HL-60 (cell line): Measurements from ENCODE around the gene SLC25A25.

ENCODE experiments used
- GABPA ChIP-seq: IDR thresholded peaks from 2 replicates; pipeline ENCODE4 v1.6.1; 2012; ENCODE audit warnings: low read depth
- POLR2AphosphoS5 ChIP-seq: IDR thresholded peaks from 2 replicates; pipeline ENCODE4 v1.6.1; 2012; ENCODE audit warnings: low read depth
- REST ChIP-seq: IDR thresholded peaks from 2 replicates; pipeline ENCODE4 v1.6.1; 2012; ENCODE audit warnings: low read depth; ENCODE audit not compliant: insufficient replicate concordance
- SPI1 ChIP-seq: IDR thresholded peaks from 2 replicates; pipeline ENCODE4 v1.6.1; 2012; ENCODE audit warnings: low read depth, mild to moderate bottlenecking, borderline replicate concordance
- TF ChIP-seq, protein P1 (sequence below): IDR thresholded peaks from one replicate; pipeline ENCODE4 v1.5.1; 2011; ENCODE audit warnings: low read length, control low read depth, inconsistent platforms; ENCODE audit not compliant: insufficient read depth

DNA sequence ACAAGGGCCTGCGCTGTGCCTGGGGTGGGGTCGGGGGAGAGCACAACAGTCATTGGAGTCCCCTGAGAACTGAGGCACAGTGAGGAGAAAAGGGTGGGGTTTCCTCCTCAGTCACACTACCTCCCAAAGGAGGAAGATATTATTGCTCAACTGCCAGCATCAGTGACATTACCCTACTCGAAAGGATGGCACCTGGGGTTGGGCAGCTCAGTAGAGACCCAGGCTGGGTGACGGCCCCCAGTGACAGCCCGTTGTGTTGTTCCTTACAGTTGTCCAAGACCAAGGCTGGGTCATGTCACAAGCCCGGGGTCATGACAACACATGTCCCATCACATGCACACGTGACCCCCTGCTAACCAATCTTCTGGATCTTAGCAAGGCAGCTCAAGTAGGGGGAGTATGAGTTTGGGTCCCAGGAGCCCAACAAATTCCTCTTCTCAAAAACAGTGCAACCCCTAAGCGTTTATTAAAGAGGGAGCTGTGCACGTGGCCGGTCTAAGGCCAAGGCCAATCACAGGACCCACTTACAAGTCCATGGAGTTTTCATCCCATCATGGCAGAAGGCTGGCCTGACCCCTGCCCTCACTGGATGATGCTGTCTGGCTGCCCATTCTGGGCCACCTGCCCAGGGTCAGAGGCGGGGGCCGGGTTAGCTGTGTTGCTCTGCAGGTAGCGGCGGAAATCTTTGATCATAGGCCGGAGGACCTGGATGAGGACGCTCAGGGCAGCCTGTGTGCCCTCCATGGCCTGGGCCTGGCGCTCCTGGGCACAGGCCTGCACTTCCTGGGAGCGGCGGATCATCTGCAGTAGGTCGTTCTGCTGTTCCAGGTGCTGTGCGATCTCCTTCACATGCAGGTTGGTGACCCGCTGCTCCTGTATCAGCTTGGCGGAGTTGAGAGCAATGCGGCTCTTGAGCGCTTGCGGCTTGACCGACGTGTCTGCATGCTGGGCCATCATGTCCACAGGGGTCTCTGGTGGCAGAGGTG is 4.9 kb upstream of the SLC25A25 start:
- TF ChIP-seq, protein P1, sequence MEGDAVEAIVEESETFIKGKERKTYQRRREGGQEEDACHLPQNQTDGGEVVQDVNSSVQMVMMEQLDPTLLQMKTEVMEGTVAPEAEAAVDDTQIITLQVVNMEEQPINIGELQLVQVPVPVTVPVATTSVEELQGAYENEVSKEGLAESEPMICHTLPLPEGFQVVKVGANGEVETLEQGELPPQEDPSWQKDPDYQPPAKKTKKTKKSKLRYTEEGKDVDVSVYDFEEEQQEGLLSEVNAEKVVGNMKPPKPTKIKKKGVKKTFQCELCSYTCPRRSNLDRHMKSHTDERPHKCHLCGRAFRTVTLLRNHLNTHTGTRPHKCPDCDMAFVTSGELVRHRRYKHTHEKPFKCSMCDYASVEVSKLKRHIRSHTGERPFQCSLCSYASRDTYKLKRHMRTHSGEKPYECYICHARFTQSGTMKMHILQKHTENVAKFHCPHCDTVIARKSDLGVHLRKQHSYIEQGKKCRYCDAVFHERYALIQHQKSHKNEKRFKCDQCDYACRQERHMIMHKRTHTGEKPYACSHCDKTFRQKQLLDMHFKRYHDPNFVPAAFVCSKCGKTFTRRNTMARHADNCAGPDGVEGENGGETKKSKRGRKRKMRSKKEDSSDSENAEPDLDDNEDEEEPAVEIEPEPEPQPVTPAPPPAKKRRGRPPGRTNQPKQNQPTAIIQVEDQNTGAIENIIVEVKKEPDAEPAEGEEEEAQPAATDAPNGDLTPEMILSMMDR = no peak
- TF ChIP-seq POLR2AphosphoS5 (no peak), REST (no peak), GABPA (no peak), SPI1 (no peak)
